ENCODE measurements around the gene GJA3. TPM values are rescaled to one million over a fixed set of nuclear protein-coding genes. Genes with fewer than 3 reads are reported as not detected.

GJA3 gene
- polyA plus RNA-seq, 1 donor = 3.5 TPM

- DNase-seq = peak; percentile 72
These were observed 33.0 kb downstream of the GJA3 start for GRCh38 chr13:20127562-20128458.

- no peak for DNase-seq
These were observed 33.6 kb downstream of the GJA3 start for GRCh38 chr13:20127262-20127561.

- DNase-seq = no peak
These were observed 34.2 kb downstream of the GJA3 start for GRCh38 chr13:20126541-20127261.

- DNase-seq = no peak
These were observed 35.1 kb downstream of the GJA3 start for GRCh38 chr13:20125783-20126165.

GRCh38 chr13:20125129-20125782 lies 35.6 kb downstream of the GJA3 start:
- no peak for DNase-seq

GRCh38 chr13:20124303-20124702 lies 36.5 kb downstream of the GJA3 start:
- no peak for DNase-seq

- DNase-seq = no peak
These were observed 39.7 kb downstream of the GJA3 start for GRCh38 chr13:20121159-20121525.

GRCh38 chr13:20119960-20120359 lies 40.9 kb downstream of the GJA3 start:
- DNase-seq = no peak

- DNase-seq = peak; percentile 51
These were observed 42.3 kb downstream of the GJA3 start for GRCh38 chr13:20118268-20119140.

GRCh38 chr13:20116213-20116612 lies 44.6 kb downstream of the GJA3 start:
- DNase-seq = no peak

- DNase-seq = no peak
These were observed 46.7 kb downstream of the GJA3 start for GRCh38 chr13:20114066-20114610.

GRCh38 chr13:20109037-20109436 lies 51.8 kb downstream of the GJA3 start:
- no peak for DNase-seq

GRCh38 chr13:20106742-20107141 lies 54.1 kb downstream of the GJA3 start:
- DNase-seq = no peak

- no peak for DNase-seq
These were observed 55.6 kb downstream of the GJA3 start for GRCh38 chr13:20105161-20105689.

- DNase-seq = no peak
These were observed 58.2 kb downstream of the GJA3 start for GRCh38 chr13:20102525-20103180.

- DNase-seq = no peak
These were observed 59.2 kb downstream of the GJA3 start for GRCh38 chr13:20101467-20102316.

- no peak for DNase-seq
These were observed 61.5 kb downstream of the GJA3 start for GRCh38 chr13:20099319-20099718.

GRCh38 chr13:20093951-20094350 lies 66.9 kb downstream of the GJA3 start:
- no peak for DNase-seq

GRCh38 chr13:20090349-20090748 lies 70.5 kb downstream of the GJA3 start:
- no peak for DNase-seq

All from hindlimb muscle (tissue), 1 donor.